Urothelium cell line (cell line): ENCODE results near the gene SLC25A45.

ENCODE experiments used
- DNase-seq: peaks from one replicate; pipeline ENCODE4 v3.0.0; 2011; ENCODE audit warnings: low spot score, mixed read lengths
- FAIRE-seq: peaks from 2 replicates; lab custom pipeline; 2011; peaks lifted over from hg19 to GRCh38; lab: Jason Lieb, UNC

The SLC25A45 gene

GRCh38 chr11:65327021-65327420, 55.4 kb downstream of the SLC25A45 start:
- no peak for DNase-seq
- FAIRE-seq = no peak

GRCh38 chr11:65325435-65325834, 57.0 kb downstream of the SLC25A45 start:
- DNase-seq = no peak
- FAIRE-seq = no peak
